Stimulated activated CD4-positive, alpha-beta T cell treated with anti-CD3 and anti-CD28 coated beads, Interleukin-12 subunit alpha, Interleukin-12 subunit beta, amount 100 ng/mL, for 24 hours (primary cell): ENCODE data around the gene NUP153.

Experiments used
- DNase-seq, 2 experiments: peaks; one replicate each; pipeline ENCODE4 v3.0.0-alpha.2; 2020; ENCODE audit warnings: low read depth in 2 of 2

The NUP153 gene

DNA sequence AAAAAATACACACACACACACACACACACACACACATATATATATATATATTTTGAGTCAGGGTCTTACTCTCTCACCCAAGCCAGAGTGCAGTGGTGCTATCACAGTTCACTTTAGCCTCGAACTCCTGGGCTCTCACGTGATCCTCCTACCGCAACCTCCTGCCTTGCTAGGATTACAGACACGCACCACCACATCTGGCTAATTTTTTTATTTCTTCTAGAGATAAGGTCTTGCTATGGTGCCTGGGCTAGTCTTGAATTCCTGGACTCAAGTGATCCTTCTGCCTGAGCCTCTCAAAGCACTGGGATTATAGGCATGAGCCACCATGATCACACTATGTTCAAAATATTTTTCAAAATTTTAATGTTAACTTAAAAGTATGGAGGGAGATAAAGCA lies 43.5 kb downstream of the NUP153 start:
- DNase-seq: no peak

DNA sequence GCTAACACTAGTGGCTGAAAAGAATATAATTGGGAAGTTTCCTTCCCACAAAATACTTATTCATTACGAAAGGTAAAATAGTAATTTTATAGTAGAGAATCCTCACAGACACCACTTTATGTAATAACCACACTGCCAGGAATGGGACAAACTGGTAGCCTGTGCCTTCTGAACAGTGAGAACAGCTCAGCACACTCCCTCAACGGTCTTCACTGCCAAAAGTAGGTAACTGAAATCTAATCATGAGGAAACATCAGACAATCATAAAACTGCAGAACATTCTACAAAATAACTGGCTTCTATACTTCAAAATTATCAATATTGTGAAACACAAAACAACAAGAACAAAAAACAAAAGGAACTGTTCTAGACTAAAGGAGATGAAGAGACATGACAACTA lies 44.1 kb downstream of the NUP153 start:
- no peak for DNase-seq

DNA sequence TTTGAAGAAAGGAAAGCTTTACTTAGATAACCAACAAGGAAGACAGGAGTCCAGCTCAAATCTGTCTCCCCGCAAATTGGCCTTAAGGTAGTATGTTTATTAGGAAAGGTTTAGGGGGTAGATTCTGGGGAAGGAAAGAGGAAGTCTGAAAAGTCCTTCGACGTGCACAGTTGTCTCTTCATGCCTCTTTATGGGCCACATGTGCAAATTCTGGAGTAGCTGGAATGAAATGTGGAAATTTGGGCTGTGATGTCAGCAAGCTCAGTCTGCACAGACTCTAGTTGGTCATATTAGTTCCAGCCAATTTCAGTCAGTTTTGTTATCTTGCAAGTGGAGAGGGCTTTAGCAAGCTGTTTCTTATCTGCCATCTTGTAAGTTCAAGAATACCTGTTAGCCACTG lies 50.1 kb downstream of the NUP153 start:
- no peak for DNase-seq

DNA sequence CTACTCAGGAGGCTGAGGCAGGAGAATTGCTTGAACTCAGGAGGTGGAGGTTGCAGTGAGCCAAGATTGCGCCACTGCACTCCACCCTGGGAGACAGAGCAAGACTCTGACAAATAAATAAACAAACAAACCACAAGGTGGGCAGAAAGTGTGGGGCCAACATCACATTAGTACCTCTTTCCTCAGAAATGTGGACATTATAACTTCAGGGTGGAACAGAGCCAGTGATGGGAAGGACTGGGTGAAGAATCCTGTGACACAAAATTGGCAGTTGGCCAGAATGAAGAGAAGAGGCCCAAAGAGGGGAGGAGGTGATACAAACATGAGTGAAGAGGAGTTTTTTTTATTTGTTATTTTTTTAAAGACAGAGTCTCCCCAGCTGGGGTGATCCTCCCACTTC lies 50.6 kb downstream of the NUP153 start:
- no peak for DNase-seq

DNA sequence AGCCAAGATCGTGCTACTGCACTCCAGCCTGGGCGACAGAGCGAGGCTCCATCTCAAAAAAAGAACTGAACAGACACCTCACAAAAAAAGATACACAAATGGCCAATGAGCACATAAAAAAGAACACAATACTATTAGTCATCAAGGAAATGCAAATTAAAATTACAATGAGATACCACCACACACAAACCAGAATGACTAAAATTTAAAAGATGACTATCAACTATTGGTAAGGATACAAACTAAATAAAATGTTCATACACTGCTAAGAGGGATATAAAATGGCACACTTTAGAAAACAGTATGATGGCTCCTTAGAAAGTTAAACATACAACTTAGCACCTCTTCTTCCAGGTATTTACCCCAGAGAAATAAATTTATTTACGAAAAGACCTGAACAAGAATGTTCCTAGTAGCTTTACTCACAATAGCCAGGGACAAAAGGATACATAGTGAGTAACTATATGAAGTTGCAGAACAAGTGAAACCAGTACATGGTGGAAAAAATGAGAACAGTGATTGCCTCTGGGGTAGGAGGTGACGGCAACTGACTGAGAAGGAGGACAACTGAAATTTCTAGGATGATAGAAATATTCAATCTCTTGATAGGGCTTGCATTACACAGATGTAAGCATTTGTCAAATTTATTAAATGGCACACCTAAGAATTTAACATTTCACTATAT lies 53.4 kb downstream of the NUP153 start:
- no peak for DNase-seq

DNA sequence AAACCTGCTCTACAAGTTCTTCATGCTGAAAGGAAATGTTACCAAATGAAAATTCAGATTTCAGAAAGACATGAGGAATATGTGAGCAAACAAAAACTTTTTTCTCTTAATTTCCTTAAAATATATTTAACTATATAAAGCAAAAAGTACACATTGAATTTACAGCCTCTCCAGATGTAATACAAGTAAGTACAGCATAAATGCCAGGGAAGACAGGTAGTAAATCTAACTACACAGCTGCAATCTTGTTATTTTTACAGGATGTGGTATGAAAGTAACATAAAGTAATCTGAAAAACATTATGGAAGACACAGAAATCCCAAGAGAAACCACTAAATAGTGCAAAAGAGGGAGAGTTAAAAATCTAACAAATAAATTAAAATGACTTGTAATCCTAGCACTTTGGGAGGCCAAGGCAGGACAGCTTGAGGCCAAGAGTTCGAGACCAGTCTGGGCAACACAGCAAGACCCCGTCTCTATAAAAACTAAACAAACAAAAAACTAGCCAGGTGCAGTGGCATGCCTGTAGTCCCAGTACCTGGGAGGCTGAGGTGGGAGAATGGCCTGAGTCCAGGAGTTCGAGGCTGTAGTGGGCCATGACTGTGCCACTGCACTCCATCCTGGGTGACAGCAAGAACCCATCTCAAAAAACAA lies 55.9 kb downstream of the NUP153 start:
- DNase-seq: no peak

DNA sequence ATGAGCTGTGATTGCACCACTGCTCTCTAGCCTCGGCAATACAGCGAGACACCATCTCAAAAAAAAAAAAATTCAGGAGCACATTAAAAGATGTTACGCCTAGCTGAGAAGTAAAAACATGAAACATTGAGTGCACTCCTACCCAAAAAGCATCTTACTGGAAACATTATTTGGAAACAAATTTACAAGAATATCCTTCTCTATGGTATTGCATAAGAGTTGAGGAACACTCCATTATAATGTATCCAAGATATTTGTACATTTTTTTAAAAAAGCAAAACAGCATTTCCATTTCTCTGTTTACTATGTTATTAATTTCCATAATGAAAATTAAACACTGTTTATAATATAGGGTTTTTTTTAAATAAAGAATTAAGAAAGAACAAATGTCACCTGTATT lies 58.0 kb downstream of the NUP153 start:
- no peak for DNase-seq

DNA sequence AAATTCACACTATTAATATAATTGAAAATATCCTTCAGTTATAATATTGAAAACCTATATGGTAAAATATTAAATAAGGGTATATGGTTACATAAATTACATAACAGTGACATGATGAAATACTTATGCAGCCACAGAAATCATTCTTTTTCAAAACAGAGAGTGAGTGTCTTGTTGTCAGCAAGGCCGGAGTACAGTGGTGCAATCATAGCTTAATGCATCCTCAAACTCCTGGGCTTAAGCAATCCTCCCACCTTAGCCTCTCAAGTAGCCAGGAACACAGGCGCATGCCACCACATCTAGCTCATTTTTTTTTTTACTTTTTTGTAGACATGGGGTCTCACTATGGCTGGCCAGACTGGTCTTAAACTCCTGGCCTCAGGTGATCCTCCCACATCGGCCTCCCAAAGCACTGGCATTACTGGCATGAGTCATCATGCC lies 66.2 kb downstream of the NUP153 start:
- no peak for DNase-seq

DNA sequence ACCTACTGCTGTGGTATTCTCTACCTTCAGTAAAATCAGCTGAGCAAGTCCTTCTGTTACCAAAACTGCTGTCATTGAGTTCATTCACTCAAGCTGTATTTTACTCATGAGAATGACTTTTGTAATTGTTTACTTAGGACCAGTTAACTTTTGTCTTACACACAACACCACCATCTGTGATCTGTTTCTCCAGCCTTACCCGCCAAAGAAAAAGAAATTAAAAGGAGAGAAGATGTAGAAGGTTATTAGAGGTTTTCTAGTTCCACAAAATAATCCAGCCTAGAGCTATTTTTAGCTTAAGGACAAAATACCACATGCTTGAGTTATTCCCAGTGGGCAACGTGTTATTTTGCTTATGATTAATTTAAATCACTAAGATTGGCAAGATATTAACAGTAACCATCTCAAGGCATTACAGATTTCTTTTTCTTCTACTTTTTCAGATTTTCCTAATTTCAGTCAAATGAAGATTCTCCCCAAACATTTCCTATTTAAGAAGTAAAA lies 68.5 kb downstream of the NUP153 start:
- DNase-seq: no peak

DNA sequence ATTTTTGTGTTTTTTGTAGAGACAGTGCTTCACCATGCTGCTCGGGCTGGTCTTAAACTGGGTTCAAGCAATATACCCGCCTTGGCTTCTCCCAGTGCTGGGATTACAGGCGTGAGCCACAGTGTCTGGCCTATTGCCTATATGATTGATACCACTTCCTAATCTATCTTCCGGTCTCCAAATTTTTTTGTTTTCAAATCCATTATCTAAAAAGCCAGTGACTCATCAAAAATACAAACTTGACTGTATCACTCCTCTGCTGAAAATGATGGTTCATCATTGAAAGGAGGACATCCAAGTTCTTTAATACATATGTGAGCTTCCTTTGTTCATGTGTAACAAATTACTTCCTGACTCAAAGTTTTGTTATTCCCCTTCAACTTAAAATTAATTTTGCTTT lies 71.2 kb downstream of the NUP153 start:
- DNase-seq: no peak

DNA sequence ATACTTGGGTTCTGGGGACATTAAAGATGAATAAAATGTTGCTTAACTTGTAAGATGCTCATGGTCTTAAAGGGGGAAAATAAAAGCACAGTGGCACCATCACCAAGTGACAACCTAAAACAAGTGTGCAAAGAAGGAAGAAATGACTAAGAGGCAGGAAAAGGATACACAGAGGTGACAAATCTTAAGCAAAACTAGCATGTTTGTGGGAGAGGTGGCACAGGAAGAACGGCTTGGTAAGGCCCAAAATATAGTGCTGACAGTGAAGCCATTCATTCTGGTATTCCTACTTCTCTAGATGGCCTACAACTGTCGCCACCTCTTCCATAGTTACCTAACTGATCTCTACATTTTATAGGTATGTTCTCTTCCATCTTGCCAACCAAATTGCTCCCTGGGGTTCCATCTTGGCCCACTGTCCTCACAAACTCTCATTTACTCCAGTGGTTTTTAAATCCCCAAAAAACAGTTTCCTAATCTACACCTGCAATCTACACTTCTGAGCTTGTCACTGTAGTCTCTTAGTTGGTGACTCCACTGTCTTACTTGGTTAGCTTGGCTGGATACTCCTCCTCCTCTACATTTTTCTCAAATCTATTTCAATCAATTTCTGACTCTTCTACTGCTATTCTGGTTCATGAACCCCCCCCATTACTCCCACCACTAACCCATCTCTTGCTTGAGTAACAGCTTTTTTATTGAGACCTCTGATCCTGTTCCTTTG lies 73.1 kb downstream of the NUP153 start:
- no peak for DNase-seq

DNA sequence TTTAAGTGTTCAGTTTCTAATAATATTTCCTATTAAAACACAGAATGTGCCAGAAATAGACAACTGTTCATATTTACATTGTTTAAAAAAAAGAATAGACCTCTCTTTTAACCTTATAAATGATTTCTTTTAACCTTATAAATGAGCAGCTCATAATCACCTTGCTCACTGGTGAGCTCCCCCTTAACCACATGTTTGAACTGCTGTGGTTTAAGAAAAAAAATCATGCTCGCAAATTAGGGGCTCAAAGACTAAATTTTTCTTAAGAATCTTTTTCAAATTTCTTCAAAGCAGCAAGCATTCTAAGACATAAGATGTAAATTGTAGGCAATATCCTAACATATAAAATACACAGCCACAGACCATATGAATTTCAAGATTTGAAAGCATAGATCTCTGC lies 73.8 kb downstream of the NUP153 start:
- no peak for DNase-seq

DNA sequence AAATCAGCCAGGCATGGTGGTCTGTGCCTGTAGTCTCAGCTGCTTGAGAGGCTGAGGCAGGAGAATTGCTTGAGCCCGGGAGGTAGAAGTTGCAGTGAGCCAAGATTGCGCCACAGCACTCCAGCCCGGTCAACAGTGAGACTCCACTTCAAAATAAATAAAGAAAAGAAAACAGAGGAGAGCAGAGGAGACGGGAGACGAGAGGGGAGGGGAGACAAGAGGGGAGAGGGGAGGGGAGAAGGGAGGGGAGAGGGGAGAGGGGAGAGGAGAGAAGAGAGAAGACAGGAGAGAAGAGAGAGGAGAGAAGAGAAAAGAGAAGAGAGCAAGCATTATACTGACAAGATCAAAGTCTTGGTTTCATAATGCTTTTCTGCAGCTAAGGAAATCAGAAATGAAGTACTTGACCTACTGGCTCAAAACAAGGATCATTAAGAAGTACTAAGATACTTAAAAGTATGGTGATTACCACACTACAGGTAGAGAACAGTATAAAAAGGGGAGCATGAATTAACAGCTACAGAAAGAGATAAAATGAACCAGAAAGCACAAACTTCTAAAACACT lies 76.1 kb downstream of the NUP153 start:
- no peak for DNase-seq

DNA sequence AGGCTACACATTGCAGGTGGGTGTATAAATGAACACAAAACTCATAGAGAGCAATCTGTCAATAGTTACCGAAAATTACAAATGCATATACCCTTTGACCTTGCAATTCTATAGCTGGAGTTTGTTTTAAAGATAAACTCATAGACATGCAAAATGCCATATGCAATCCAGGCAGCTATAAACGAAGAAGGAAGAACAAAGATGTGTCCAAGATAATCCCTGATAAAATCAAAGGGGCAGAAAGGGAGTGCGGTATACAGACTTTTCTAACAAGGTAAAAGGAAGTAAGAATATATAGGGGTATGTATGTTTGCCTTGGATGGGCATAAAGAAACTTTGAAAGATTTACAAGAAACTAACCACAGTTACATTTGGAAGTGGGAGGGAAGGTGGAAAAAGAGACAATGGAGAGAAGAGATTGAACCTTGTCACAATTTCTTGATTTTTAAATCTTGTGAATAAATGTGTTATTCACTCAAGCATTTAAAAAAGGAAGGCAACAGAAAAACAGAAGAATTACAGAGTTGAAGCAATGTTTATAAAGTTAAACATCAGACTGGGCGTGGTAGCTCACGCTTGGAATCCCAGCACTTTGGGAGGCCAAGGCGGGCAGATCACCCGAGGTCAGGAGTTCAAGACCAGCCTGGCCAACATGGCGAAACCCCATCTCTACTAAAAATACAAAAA lies 76.8 kb downstream of the NUP153 start:
- DNase-seq: no peak

DNA sequence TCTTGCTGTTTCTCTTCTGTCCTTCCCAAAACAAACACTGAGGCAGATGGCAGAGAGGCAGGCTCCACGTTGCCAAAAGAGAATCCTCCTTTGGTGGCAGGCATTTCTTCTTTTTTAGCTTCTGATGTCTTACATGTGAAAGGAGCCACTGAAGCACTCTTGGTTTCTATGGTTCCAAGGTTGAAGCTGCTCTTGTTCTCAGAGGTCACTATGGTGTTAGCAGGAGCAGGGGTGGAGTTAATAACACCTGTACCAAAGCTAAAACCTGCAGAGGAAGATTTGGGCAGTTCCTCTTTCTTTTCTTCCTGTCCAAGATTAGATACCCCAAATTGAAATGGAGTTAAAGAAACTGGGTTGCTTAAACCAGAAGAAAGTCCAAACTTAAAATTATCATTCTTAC lies 77.9 kb downstream of the NUP153 start:
- no peak for DNase-seq

DNA sequence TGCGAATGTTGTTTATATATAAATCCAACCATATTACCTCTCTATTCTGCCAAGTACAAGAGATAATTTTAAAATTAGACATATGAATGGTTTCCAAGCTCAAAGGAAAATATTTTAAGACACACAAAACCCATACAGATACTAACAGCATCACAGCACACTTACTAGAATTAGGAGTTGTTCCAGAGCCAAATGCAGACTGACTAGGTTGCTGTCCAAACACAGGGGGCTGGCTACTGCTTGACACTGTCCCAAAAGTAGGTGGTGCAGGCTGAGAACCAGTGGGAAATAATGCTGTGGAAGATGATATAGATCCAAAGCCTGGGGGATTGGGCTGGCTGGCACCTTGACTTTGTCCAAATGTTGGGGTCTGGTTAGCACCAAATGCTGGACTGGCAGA lies 82.3 kb downstream of the NUP153 start:
- no peak for DNase-seq

DNA sequence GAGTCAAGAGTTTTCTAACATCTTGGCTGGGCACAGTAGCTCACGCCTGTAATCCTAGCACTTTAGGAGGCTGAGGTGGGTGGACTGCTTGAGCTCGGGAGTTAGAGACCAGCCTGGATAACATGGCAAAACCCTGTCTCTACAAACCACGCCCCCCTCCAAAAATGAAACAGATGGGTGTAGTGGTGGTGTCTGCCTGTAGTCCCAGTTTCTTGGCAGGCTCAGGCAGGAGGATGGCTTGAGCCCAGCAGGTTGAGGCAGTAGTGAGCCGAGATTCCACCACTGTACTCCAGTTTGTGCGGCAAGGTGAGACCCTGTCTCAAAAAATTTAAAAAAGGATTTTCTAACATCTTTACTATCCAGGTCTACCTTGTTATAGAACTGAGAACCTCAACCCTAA lies 84.6 kb downstream of the NUP153 start:
- DNase-seq: no peak

DNA sequence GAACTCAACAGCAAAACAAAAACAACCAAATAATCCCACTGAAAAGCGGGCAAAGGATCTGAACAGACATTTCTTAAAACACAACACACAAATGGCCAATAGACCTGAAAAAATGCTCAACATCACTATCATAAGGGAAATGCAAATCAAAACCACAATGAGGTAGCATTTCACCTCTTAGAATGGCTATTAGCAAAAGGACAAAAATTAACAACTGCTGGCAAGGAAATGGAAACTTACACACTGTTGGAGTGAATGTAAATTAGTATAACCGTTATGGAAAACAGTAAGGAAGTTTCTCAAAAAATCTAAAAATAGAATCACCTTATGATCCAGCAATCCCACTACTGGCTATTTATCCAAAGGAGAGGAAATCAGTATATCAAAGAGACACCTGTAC lies 85.7 kb downstream of the NUP153 start:
- no peak for DNase-seq

DNA sequence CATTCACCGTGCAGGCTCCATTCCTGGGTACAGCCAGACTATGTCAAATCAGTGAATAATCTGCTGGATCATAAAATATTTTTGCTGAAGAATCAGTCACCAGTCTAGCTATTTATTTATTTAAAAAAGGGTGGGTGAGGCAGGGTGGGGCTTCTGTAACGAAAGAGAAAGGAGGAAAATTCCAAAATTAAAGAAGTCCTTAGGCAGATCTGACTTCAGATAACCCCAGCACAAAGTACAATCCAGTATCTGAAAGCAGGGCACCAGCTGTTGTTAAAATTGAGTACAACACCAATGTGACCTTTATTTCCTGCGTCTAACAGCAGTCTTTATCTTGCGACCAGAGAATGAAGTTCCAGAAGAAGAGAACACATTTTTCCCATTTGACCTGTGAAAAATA lies 90.9 kb downstream of the NUP153 start:
- no peak for DNase-seq

DNA sequence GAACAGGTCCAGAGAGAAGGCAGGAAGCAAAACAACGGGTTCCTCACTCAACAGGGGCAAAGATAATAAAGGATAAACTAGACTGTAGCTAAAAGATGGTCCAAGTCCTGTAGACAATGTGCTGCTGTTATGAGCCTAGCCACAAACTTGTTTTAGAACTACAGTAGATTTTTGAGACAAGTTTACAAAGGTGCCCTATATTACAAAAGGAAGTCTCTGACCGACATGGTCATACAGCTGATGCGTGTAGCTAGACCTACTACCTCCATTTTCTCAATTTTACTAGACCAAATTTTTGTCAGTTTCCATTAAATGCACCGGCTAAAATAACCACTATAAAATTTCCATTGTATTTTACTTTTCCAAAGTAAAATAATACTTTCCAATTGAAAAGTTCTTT lies 94.7 kb downstream of the NUP153 start:
- no peak for DNase-seq

DNA sequence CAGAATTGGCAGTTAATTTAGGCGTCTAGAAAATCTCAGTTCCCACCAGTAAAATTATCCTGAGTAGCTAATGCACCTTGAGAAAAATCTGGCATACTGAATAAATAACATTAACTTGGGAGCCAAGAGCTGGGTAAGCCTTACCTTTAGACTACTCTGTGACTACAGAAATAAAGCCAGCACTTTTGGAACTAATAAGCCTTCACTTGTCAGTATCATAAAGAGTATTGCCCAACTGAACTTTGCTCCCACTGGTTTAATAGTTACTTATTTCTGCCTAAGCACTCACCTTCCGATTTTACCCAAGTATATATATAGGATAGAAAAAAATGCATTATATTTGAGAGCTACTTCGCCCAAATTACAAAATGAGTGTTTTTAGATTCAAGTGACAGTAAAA lies 95.9 kb downstream of the NUP153 start:
- no peak for DNase-seq

DNA sequence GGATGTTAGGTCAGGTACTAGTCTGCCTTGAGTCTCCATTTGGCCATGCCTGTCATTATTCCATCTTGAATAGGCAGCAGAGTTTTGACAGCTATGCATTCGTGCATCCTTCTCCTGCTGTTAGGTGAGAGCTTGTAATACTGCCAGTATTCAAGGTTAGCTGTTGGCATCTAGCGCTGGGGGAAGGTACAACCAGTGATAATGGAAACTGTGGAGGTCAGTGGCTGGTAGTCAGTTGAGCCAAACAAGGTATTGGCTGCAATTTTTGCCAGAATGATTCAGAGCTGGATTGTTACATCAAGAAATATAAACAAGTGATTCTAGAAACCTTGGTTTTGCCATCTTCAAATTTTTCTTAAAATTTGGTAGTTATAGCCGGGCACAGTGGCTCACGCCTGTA lies 100.1 kb downstream of the NUP153 start:
- DNase-seq: no peak
